Measurements from ENCODE around the gene ZFP36. TPM values are rescaled to one million over a fixed set of nuclear protein-coding genes. Genes with fewer than 3 reads are reported as not detected.

Gene ZFP36
- total RNA-seq, 2 experiments from 2014 or later, result 69.1 to 69.3 TPM

- intact Hi-C loops (cut with DNase I, micrococcal nuclease), result no loop called here
- ChIA-PET CTCF (interaction anchor here (1.0 to 1.2 kb wide), 2 partner anchors 9 to 51 kb away, joined by 3 read pairs; no protein-coding TSS in a partner anchor), POLR2A (no interaction called here)
- peaks cover 19% of the 10 kb centered on the region for H3K36me3 Mint-ChIP-seq (ENCODE audit: low read depth)
- no peaks in the 10 kb centered on the region for H3K9me3 Mint-ChIP-seq (ENCODE audit: low read depth)
- H3K4me1 Mint-ChIP-seq, result no peaks in the 10 kb centered on the region
- no peak overlapping the region for H3K27ac Mint-ChIP-seq
- no peak overlapping the region for H3K4me3 Mint-ChIP-seq
- no peak for DNase-seq
- H3K27me3 Mint-ChIP-seq, result no peaks in the 10 kb centered on the region
- ATAC-seq, result no peak
Measured at GRCh38 chr19:39423258-39424086, 16.8 kb downstream of the ZFP36 start.

DNA sequence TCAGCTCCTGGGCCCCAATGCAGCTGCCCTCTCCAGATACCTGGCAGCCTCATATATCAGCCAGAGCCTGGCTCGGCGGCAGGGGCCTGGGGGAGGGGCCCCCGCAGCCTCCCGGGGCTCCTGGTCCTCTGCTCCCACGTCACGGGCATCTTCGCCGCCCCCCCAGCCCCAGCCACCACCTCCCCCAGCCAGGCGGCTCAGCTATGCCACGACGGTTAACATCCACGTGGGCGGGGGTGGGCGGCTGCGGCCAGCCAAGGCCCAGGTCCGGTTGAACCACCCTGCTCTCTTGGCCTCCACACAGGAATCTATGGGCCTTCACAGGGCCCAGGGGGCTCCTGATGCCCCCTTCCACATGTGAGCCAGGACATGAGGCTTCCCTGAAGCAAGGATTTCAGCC, 18.3 kb downstream of the ZFP36 start:
- CTCF ChIA-PET, result interaction anchor here (1.0 to 1.1 kb wide), 2 partner anchors 11 to 108 kb away, joined by 3 to 5 read pairs; partner anchors contain the start of gene EID2B
- Mint-ChIP-seq H3K9me3 (ENCODE audit: low read depth) (no peaks in the 10 kb centered on the region), H3K4me3 (no peak overlapping the region), H3K27ac (no peak overlapping the region), H3K27me3 (no peaks in the 10 kb centered on the region), H3K36me3 (ENCODE audit: low read depth) (peaks cover 15% of the 10 kb centered on the region), H3K4me1 (no peaks in the 10 kb centered on the region)
- intact Hi-C loops (cut with DNase I, micrococcal nuclease), result no loop called here
- ATAC-seq (no peak), DNase-seq (no peak)
- POLR2A ChIA-PET, result no interaction called here

DNA sequence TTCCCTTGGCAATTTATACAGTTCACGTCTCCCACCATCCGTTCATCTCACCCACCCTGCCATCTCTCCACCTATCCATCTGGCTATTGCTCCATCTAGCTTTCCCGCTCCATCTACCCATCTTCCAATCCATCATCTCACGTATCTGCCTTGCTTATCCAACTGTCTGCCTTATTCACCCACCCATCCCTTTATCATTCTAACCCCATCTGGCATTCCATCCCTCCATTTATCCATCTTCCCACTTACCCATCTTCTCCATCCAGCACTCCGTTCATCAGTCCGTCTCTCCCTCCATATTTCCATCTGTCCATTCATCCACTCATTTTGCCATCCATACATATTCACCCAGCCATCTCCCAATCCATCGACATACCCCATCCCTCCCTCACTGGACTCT, 19.1 kb downstream of the ZFP36 start:
- CTCF ChIA-PET, result interaction anchor here (1.1 to 1.3 kb wide), 2 partner anchors 10 to 107 kb away, joined by 3 read pairs; partner anchors contain the start of gene RPS16
- H3K4me3 Mint-ChIP-seq, result no peak overlapping the region
- no peaks in the 10 kb centered on the region for H3K9me3 Mint-ChIP-seq (ENCODE audit: low read depth)
- H3K36me3 Mint-ChIP-seq (ENCODE audit: low read depth), result peaks cover 13% of the 10 kb centered on the region
- no peak for DNase-seq
- intact Hi-C loops (cut with DNase I, micrococcal nuclease), result no loop called here
- no peaks in the 10 kb centered on the region for H3K27me3 Mint-ChIP-seq
- H3K27ac Mint-ChIP-seq, result no peak overlapping the region
- POLR2A ChIA-PET, result interaction anchor here (3.1 kb wide), 1 partner anchor 10 kb away, joined by 12 read pairs; the partner anchor contains the start of gene RPS16
- ATAC-seq, result no peak
- peaks cover 5% of the 10 kb centered on the region for H3K4me1 Mint-ChIP-seq

GRCh38 chr19:39426170-39426569, 19.5 kb downstream of the ZFP36 start:
- H3K27ac Mint-ChIP-seq, result peak overlapping the region; percentile 17
- H3K4me1 Mint-ChIP-seq, result peaks cover 9% of the 10 kb centered on the region
- POLR2A ChIA-PET, result interaction anchor here (3.1 kb wide), 1 partner anchor 9 kb away, joined by 12 read pairs; the partner anchor contains the start of gene RPS16
- DNase-seq (no peak), ATAC-seq (no peak)
- no peaks in the 10 kb centered on the region for H3K9me3 Mint-ChIP-seq (ENCODE audit: low read depth)
- no peaks in the 10 kb centered on the region for H3K27me3 Mint-ChIP-seq
- CTCF ChIA-PET, result interaction anchor here (0.9 to 1.3 kb wide), 3 partner anchors 9 to 106 kb away, joined by 3 to 7 read pairs (median 3); partner anchors contain the start of gene RPS16
- H3K36me3 Mint-ChIP-seq (ENCODE audit: low read depth), result peaks cover 13% of the 10 kb centered on the region
- no peak overlapping the region for H3K4me3 Mint-ChIP-seq
- intact Hi-C loops (cut with DNase I, micrococcal nuclease), result no loop called here

- no peaks in the 10 kb centered on the region for H3K27me3 Mint-ChIP-seq
- ATAC-seq (no peak), DNase-seq (no peak)
- intact Hi-C loops (cut with DNase I, micrococcal nuclease), result no loop called here
- H3K9me3 Mint-ChIP-seq (ENCODE audit: low read depth), result no peaks in the 10 kb centered on the region
- peaks cover 11% of the 10 kb centered on the region for H3K36me3 Mint-ChIP-seq (ENCODE audit: low read depth)
- peaks cover 17% of the 10 kb centered on the region for H3K4me1 Mint-ChIP-seq
- CTCF ChIA-PET, result interaction anchor here (0.6 to 2.5 kb wide), 9 partner anchors 8 to 305 kb away, joined by 3 to 9 read pairs (median 3); partner anchors contain the start of genes PLEKHG2 and RPS16
- H3K27ac Mint-ChIP-seq, result no peak overlapping the region
- no peak overlapping the region for H3K4me3 Mint-ChIP-seq
- POLR2A ChIA-PET, result interaction anchor here (1.0 to 3.1 kb wide), 5 partner anchors 8 to 93 kb away, joined by 3 to 12 read pairs (median 3); partner anchors contain the start of gene RPS16
Measured at GRCh38 chr19:39427707-39428106, 21.1 kb downstream of the ZFP36 start.

DNA sequence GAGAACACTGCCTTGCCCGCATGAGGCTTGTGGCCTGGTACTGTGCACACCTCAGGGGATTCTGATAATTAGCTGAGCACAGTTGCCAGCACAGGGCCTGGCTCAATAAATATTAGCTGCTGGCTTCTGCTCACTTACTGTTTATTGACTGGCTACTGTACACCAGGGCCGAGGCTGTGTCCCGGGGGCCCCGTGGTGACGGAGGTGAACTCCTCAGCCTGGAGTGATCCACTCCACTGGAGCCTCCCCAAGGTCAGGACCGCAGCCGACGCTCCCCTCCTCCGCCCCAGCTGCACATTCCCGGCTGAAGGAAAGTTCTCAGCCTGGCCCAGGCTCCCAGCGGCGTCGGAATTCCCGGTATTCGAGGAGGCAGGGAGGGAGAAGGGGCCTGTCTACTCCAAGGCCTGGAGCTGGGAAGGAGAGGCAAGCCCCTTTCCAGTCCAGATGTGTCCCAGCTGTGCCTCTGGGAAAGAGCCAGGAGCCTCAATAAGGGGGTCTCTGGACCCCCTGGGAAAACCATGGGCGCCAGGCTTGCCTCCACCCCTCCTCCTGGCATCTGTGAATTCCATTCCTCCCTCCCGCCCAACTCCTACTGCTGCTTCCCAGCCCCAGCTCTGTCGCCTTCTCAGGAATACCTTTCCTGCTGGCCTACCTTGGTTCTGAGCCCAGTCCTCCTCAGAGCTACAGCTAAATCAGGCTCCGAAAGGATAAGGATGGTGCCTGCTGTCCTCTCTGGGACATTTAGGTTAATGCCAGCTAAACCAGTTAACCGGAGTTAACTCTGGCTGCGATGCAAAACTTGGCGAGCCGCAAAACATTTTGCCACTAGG, 21.9 kb downstream of the ZFP36 start:
- CTCF ChIA-PET, result interaction anchor here (1.1 to 2.5 kb wide), 3 partner anchors 16 to 104 kb away, joined by 3 to 9 read pairs (median 3); partner anchors contain the start of gene PLEKHG2
- no peaks in the 10 kb centered on the region for H3K27me3 Mint-ChIP-seq

GRCh38 chr19:39430675-39431593, 24.3 kb downstream of the ZFP36 start:
- no peaks in the 10 kb centered on the region for H3K27me3 Mint-ChIP-seq
- H3K4me1 Mint-ChIP-seq, result peaks cover 40% of the 10 kb centered on the region
- ATAC-seq, result peak; percentile 81
- peaks cover 36% of the 10 kb centered on the region for H3K36me3 Mint-ChIP-seq (ENCODE audit: low read depth)
- POLR2A ChIA-PET, result interaction anchor here (0.5 to 2.6 kb wide), 6 partner anchors 15 to 589 kb away, joined by 3 to 10 read pairs (median 4); partner anchors contain the start of genes SUPT5H and TIMM50
- CTCF ChIA-PET, result interaction anchor here (0.7 to 1.3 kb wide), 5 partner anchors 10 to 114 kb away, joined by 3 to 4 read pairs (median 3); partner anchors contain the start of genes MED29 and PAF1
- peak overlapping the region; percentile 28 for H3K4me3 Mint-ChIP-seq
- H3K9me3 Mint-ChIP-seq (ENCODE audit: low read depth), result no peaks in the 10 kb centered on the region
- intact Hi-C loops (cut with DNase I, micrococcal nuclease), result loop anchor here (1.0 to 5.0 kb wide), 8 partner anchors 14 to 80 kb away; partner anchors contain the start of genes PLEKHG2 (in 2 of the 2), SUPT5H (in 2 of the 2), MED29 (in 1 of the 2) and PAF1 (in 1 of the 2)
- peak; percentile 86 for DNase-seq
- peak overlapping the region; percentile 89 for H3K27ac Mint-ChIP-seq

More for the DNA sequence above, 21.9 kb downstream of the ZFP36 start:
- POLR2A ChIA-PET, result interaction anchor here (1.2 to 3.1 kb wide), 4 partner anchors 7 to 27 kb away, joined by 3 to 12 read pairs (median 4); partner anchors contain the start of gene RPS16
- H3K9me3 Mint-ChIP-seq (ENCODE audit: low read depth), result no peaks in the 10 kb centered on the region
- DNase-seq, result no peak
- no peak for ATAC-seq
- peaks cover 25% of the 10 kb centered on the region for H3K4me1 Mint-ChIP-seq
- H3K4me3 Mint-ChIP-seq, result no peak overlapping the region
- no peak overlapping the region for H3K27ac Mint-ChIP-seq
- intact Hi-C loops (cut with DNase I, micrococcal nuclease), result no loop called here
- peaks cover 16% of the 10 kb centered on the region for H3K36me3 Mint-ChIP-seq (ENCODE audit: low read depth)

- peaks cover 36% of the 10 kb centered on the region for H3K36me3 Mint-ChIP-seq (ENCODE audit: low read depth)
- ATAC-seq (no peak), DNase-seq (no peak)
- H3K4me3 Mint-ChIP-seq, result peak overlapping the region; percentile 99
- peaks cover 50% of the 10 kb centered on the region for H3K4me1 Mint-ChIP-seq
- no peaks in the 10 kb centered on the region for H3K9me3 Mint-ChIP-seq (ENCODE audit: low read depth)
- POLR2A ChIA-PET, result interaction anchor here (0.6 to 2.6 kb wide), 4 partner anchors 31 to 581 kb away, joined by 3 to 10 read pairs (median 4); partner anchors contain the start of gene MED29
- intact Hi-C loops (cut with DNase I, micrococcal nuclease), result loop anchor here in 1 of 2 experiments (5.0 kb wide), 1 partner anchor 35 kb away; no protein-coding TSS in a partner anchor
- H3K27ac Mint-ChIP-seq, result peak overlapping the region; percentile 86
- CTCF ChIA-PET, result interaction anchor here (1.1 to 2.9 kb wide), 3 partner anchors 18 to 35 kb away, joined by 3 to 10 read pairs (median 3); partner anchors contain the start of gene PLEKHG2
- H3K27me3 Mint-ChIP-seq, result no peaks in the 10 kb centered on the region
Measured at GRCh38 chr19:39432677-39433025, 26.0 kb downstream of the ZFP36 start.

DNA sequence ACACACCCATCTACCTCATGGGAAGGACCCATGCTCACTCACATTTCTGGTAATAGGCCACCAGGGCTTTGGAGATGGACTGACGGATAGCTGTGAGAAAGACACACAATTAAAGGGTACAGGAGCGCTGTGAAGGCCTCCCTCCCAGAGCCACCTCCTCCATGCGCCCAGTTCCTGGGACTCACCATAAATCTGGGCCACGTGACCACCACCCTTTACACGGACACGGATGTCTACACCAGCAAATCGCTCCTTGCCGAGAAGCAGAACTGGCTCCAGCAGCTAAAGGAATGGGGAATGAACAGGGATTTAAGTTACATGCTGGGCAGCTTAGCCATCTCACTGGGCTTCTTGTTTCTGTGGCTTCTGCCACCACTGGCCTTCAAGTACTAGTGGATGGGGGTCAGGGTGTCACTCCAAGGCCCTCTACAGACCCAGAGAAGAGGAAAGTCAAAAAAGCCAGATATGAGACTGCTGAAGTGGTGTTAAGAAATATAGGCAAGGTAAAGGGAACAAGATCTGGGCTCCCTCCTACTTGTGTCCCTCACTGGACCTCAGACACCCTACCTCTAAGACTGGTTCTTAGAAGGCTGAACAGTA, 26.9 kb downstream of the ZFP36 start:
- intact Hi-C loops (cut with DNase I, micrococcal nuclease), result loop anchor here in 1 of 2 experiments (5.0 kb wide), 1 partner anchor 36 kb away; no protein-coding TSS in a partner anchor
- Mint-ChIP-seq H3K36me3 (ENCODE audit: low read depth) (peaks cover 36% of the 10 kb centered on the region), H3K27me3 (no peaks in the 10 kb centered on the region), H3K4me3 (peak overlapping the region; percentile 99), H3K27ac (peak overlapping the region; percentile 86), H3K4me1 (peaks cover 50% of the 10 kb centered on the region), H3K9me3 (ENCODE audit: low read depth) (no peaks in the 10 kb centered on the region)
- ATAC-seq (no peak), DNase-seq (no peak)
- ChIA-PET POLR2A (interaction anchor here (0.7 to 0.9 kb wide), 2 partner anchors 12 to 22 kb away, joined by 3 to 4 read pairs; partner anchors contain the start of gene SUPT5H), CTCF (interaction anchor here (0.6 to 2.9 kb wide), 3 partner anchors 22 to 101 kb away, joined by 3 to 10 read pairs (median 4); partner anchors contain the start of genes MED29, PAF1 and PLEKHG2)
